OCI-LY3 (cell line): ENCODE measurements around the gene TUNAR.

Experiments
- H2AFZ ChIP-seq: fragments of 200-600, 300-600 bp; shearing (Covaris generic); 2 replicates; pipeline ENCODE4 v1.6.0; 2014; ENCODE audit warnings: antibody characterized with exemption, low read depth, low read length
- H3K27ac ChIP-seq: fragments of 200-600, 300-600 bp; sonication (generic); 2 replicates; pipeline ENCODE4 v1.5.1; 2014; ENCODE audit warnings: mild to moderate bottlenecking, low read length, moderate library complexity, mixed read lengths
- H3K27me3 ChIP-seq: fragments of 200-600, 300-600 bp; sonication (generic); 2 replicates; pipeline ENCODE4 v1.6.1; 2014; ENCODE audit warnings: low read depth, low read length, mixed read lengths
- H3K36me3 ChIP-seq: fragments of 200-600, 300-600 bp; sonication (generic); replicated peaks from 2 replicates; pipeline ENCODE3; 2014; ENCODE audit warnings: low read depth, low read length, mixed read lengths
- H3K4me1 ChIP-seq: fragments of 300-600, 200-600 bp; sonication (generic); 2 replicates; pipeline ENCODE4 v1.6.1; 2014; ENCODE audit warnings: low read length, mixed read lengths
- H3K4me2 ChIP-seq: fragments of 200-600, 300-600 bp; sonication (generic); 2 replicates; pipeline ENCODE4 v1.6.1; 2014; ENCODE audit warnings: low read length, mixed read lengths
- H3K4me3 ChIP-seq: fragments of 300-600, 200-600 bp; sonication (generic); 2 replicates; pipeline ENCODE4 v1.5.1; 2014; ENCODE audit warnings: antibody characterized with exemption, mild to moderate bottlenecking, low read length, moderate library complexity
- H3K79me2 ChIP-seq: fragments of 300-600, 200-600 bp; shearing (Covaris generic); 2 replicates; pipeline ENCODE4 v1.6.1; 2014; ENCODE audit warnings: mild to moderate bottlenecking, low read length, mixed read lengths
- H3K9ac ChIP-seq: fragments of 300-600, 200-600 bp; shearing (Covaris generic); 2 replicates; pipeline ENCODE4 v1.6.0; 2014; ENCODE audit warnings: mild to moderate bottlenecking, low read length, moderate library complexity
- H3K9me3 ChIP-seq: fragments of 200-600, 300-600 bp; shearing (Covaris generic); 2 replicates; pipeline ENCODE4 v1.6.1; 2014; ENCODE audit warnings: low read length, mixed read lengths; ENCODE audit not compliant: insufficient read depth
- H4K20me1 ChIP-seq: fragments of 200-600, 300-600 bp; sonication (generic); 2 replicates; pipeline ENCODE4 v1.6.1; 2016; ENCODE audit warnings: low read length, mixed read lengths; ENCODE audit not compliant: insufficient read depth
- EZH2phosphoT487 ChIP-seq: fragments of 200-600 bp; shearing (Covaris generic); IDR thresholded peaks from 2 replicates; pipeline ENCODE4 v1.6.1; 2018; ENCODE audit warnings: antibody characterized with exemption, mixed run types, low read depth
- TF ChIP-seq, protein P1 (sequence below): fragments of 200-600, 300-600 bp; sonication (generic); IDR thresholded peaks from 2 replicates; pipeline ENCODE4 v1.5.1; 2014; ENCODE audit warnings: antibody characterized with exemption, low read length, low read depth

TUNAR gene

GRCh38 chr14:95834496-95834895 lies 42.1 kb upstream of the TUNAR start:
- no peaks in the 10 kb centered on the region for H3K9me3 ChIP-seq
- no peak overlapping the region for H3K9ac ChIP-seq
- 0 out of 2 replicates have a peak, but pooled peaks cover 5% of the 10 kb centered on the region for H3K4me1 ChIP-seq
- H3K4me3 ChIP-seq: no peak overlapping the region
- no peak overlapping the region for H2AFZ ChIP-seq
- no peak overlapping the region for H3K27ac ChIP-seq
- H4K20me1 ChIP-seq: no peaks in the 10 kb centered on the region
- H3K27me3 ChIP-seq: 0 out of 2 replicates have a peak, but pooled peaks cover 3% of the 10 kb centered on the region
- no peak overlapping the region for H3K4me2 ChIP-seq
- TF ChIP-seq, protein P1, sequence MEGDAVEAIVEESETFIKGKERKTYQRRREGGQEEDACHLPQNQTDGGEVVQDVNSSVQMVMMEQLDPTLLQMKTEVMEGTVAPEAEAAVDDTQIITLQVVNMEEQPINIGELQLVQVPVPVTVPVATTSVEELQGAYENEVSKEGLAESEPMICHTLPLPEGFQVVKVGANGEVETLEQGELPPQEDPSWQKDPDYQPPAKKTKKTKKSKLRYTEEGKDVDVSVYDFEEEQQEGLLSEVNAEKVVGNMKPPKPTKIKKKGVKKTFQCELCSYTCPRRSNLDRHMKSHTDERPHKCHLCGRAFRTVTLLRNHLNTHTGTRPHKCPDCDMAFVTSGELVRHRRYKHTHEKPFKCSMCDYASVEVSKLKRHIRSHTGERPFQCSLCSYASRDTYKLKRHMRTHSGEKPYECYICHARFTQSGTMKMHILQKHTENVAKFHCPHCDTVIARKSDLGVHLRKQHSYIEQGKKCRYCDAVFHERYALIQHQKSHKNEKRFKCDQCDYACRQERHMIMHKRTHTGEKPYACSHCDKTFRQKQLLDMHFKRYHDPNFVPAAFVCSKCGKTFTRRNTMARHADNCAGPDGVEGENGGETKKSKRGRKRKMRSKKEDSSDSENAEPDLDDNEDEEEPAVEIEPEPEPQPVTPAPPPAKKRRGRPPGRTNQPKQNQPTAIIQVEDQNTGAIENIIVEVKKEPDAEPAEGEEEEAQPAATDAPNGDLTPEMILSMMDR: no peak
- no peak for TF ChIP-seq EZH2phosphoT487
- no peaks in the 10 kb centered on the region for H3K36me3 ChIP-seq
- no peaks in the 10 kb centered on the region for H3K79me2 ChIP-seq

DNA sequence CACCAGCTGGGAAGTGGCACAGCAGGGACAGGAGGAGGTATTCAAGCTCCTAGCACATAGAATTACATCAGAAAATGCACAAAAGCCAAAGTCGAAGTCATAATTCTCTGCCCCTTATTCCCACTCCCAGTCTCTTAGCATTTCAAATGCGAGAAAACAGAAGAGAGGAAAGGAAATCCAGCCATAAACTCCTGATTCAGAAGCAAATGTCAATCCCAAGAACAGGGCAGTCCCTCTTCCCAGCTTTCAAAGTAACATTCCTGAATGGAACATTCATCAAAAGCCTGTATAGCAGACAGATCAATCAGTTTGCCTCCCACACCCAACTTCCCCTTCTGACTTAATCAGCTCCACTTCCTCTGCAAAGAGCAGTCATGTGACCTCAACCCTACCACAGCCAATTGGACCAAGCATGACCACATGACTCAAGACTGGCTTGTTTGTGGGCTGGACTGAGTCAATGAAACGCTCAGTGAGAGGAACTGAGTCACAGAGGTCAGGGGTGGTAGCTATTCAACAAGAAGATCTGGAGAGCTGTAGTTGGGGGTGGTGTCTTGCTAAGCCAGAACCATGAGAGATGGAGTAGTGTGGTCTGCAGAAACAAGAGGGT lies 41.4 kb upstream of the TUNAR start:
- peaks cover 3% of the 10 kb centered on the region; the same call in 1 of the 2 replicates for H3K27me3 ChIP-seq
- H3K9ac ChIP-seq: no peak overlapping the region
- H2AFZ ChIP-seq: no peak overlapping the region
- 0 out of 2 replicates have a peak, but pooled peaks cover 5% of the 10 kb centered on the region for H3K4me1 ChIP-seq
- no peak for TF ChIP-seq EZH2phosphoT487
- TF ChIP-seq, protein P1: no peak
- H4K20me1 ChIP-seq: no peaks in the 10 kb centered on the region
- peak overlapping the region; percentile 9; the same call in 1 of the 2 replicates for H3K4me2 ChIP-seq
- no peak overlapping the region for H3K4me3 ChIP-seq
- H3K79me2 ChIP-seq: no peaks in the 10 kb centered on the region
- no peaks in the 10 kb centered on the region for H3K9me3 ChIP-seq
- no peak overlapping the region for H3K27ac ChIP-seq
- H3K36me3 ChIP-seq: no peaks in the 10 kb centered on the region

- Histone ChIP-seq H3K27ac (no peak overlapping the region), H3K79me2 (no peaks in the 10 kb centered on the region)
- TF ChIP-seq, protein P1: no peak
- TF ChIP-seq EZH2phosphoT487: no peak
These were observed 37.8 kb upstream of the TUNAR start for GRCh38 chr14:95838862-95839261.

GRCh38 chr14:95840094-95840700 lies 36.4 kb upstream of the TUNAR start:
- H3K79me2 ChIP-seq: no peaks in the 10 kb centered on the region
- H3K27ac ChIP-seq: no peak overlapping the region

More at GRCh38 chr14:95838862-95839261, 37.8 kb upstream of the TUNAR start:
- Histone ChIP-seq H3K4me3 (no peak overlapping the region), H3K27me3 (peaks cover 8% of the 10 kb centered on the region; the same call in 1 of the 2 replicates), H3K9me3 (no peaks in the 10 kb centered on the region), H3K36me3 (no peaks in the 10 kb centered on the region), H3K4me2 (no peak overlapping the region), H4K20me1 (no peaks in the 10 kb centered on the region), H3K4me1 (0 out of 2 replicates have a peak, but pooled peaks cover 5% of the 10 kb centered on the region), H3K9ac (no peak overlapping the region), H2AFZ (no peak overlapping the region)

More at GRCh38 chr14:95840094-95840700, 36.4 kb upstream of the TUNAR start:
- Histone ChIP-seq H3K9ac (no peak overlapping the region), H4K20me1 (no peaks in the 10 kb centered on the region), H3K4me2 (no peak overlapping the region), H3K4me1 (0 out of 2 replicates have a peak, but pooled peaks cover 3% of the 10 kb centered on the region), H3K9me3 (no peaks in the 10 kb centered on the region), H3K27me3 (peaks cover 10% of the 10 kb centered on the region), H2AFZ (no peak overlapping the region), H3K36me3 (no peaks in the 10 kb centered on the region), H3K4me3 (no peak overlapping the region)
- no peak for TF ChIP-seq EZH2phosphoT487
- TF ChIP-seq, protein P1: no peak
